ENCODE data around the gene DENND4C. TPM values are rescaled to one million over a fixed set of nuclear protein-coding genes. Genes with fewer than 3 reads are reported as not detected.

DENND4C gene
- polyA plus RNA-seq, 1 of the 3 experiments (the other 2 are of a cell fraction), result 7.5 TPM

- ChIA-PET CTCF (interaction anchor here (1.1 kb wide), 1 partner anchor 99 kb away, joined by 3 read pairs; no protein-coding TSS in a partner anchor), POLR2A (no interaction called here)
- Histone ChIP-seq H3K9me3 (no peaks in the 10 kb centered on the region), H3K9ac (no peak overlapping the region), H3K36me3 (replicated peaks in 1 of 2; ENCODE audit: control insufficient read depth in 1 of 2, insufficient read depth in 2 of 2, low read length in 1 of 2) (peaks cover 43 to 76% of the 10 kb centered on the region in 2 experiments), H3K4me3 (ENCODE audit: low read depth in 2 of 2, low read length in 1 of 2) (no peak overlapping the region), H3K27me3 (ENCODE audit: insufficient read depth) (no peaks in the 10 kb centered on the region), H4K20me1 (ENCODE audit: insufficient read depth) (no peaks in the 10 kb centered on the region), H3K79me2 (ENCODE audit: insufficient read depth) (no peaks in the 10 kb centered on the region), H3K4me1 (ENCODE audit: control insufficient read depth in 1 of 2, insufficient read depth in 2 of 2, low read depth in 1 of 2, low read length in 1 of 2) (no peaks in the 10 kb centered on the region), H3K27ac (ENCODE audit: low read depth in 2 of 2, low read length in 1 of 2) (no peak overlapping the region), H3K4me2 (no peak overlapping the region), H2AFZ (ENCODE audit: low read depth) (no peak overlapping the region), H3K9me2 (no peaks in the 10 kb centered on the region), H3F3A (replicated peaks; ENCODE audit: insufficient read depth) (no peaks in the 10 kb centered on the region)
- TF ChIP-seq EP300 (IDR thresholded peaks at IDR 0.05; ENCODE audit: borderline replicate concordance in 1 of 2, low read depth in 1 of 2, low read length in 1 of 2), result no peak
- no peak for TF ChIP-seq ELF1 (IDR thresholded peaks at IDR 0.05)
- TF ChIP-seq RXRA (IDR thresholded peaks at IDR 0.05; ENCODE audit: borderline replicate concordance, low read depth), result no peak
- TF ChIP-seq POLR2AphosphoS5 (IDR thresholded peaks at IDR 0.05; ENCODE audit: low read depth, low read length), result no peak
- TF ChIP-seq EZH2phosphoT487 (IDR thresholded peaks at IDR 0.05; ENCODE audit: borderline replicate concordance, low read depth), result no peak
- TF ChIP-seq REST (IDR thresholded peaks at IDR 0.05; ENCODE audit: low read depth, low read length), result no peak
- TF ChIP-seq RFX5 (IDR thresholded peaks at IDR 0.05; ENCODE audit: low read length), result no peak
- no peak for TF ChIP-seq IRF3 (IDR thresholded peaks at IDR 0.05; ENCODE audit: low read depth, low read length)
- TF ChIP-seq RCOR1 (IDR thresholded peaks at IDR 0.05; ENCODE audit: low read length), result no peak
- TF ChIP-seq PBX3 (IDR thresholded peaks at IDR 0.05), result no peak
- TF ChIP-seq SIN3A (IDR thresholded peaks at IDR 0.05; ENCODE audit: borderline replicate concordance, low read depth, low read length), result no peak
- TF ChIP-seq NFIC (IDR thresholded peaks at IDR 0.05; ENCODE audit: borderline replicate concordance), result no peak
- TF ChIP-seq MXI1 (IDR thresholded peaks at IDR 0.05; ENCODE audit: low read depth, low read length), result no peak
- no peak for TF ChIP-seq FOXM1 (IDR thresholded peaks at IDR 0.05; ENCODE audit: low read depth)
- TF ChIP-seq GABPA (IDR thresholded peaks at IDR 0.05; ENCODE audit: low read depth), result no peak
- TF ChIP-seq MEF2A (IDR thresholded peaks at IDR 0.05; ENCODE audit: borderline replicate concordance, low read depth), result no peak
- TF ChIP-seq CTCF (IDR thresholded peaks at IDR 0.05), result no peak
- TF ChIP-seq YY1 (IDR thresholded peaks at IDR 0.05; ENCODE audit: low read depth), result no peak
- no peak for TF ChIP-seq RAD21 (IDR thresholded peaks at IDR 0.05; ENCODE audit: low read length)
- WGBS (ENCODE audit: low lambda C conversion rate), result 75% methylated on average over 3 of the region's 3 CpGs
- no peak for DNase-seq
Observed at GRCh38 chr9:19358701-19359100, 128.2 kb downstream of the DENND4C start.

Measured in SK-N-SH (cell line).